Hematopoietic multipotent progenitor cell treated with erythropoietin and hydrocortisone succinate and interleukin-3 and kit ligand, for 4 days (in vitro differentiated cells): ENCODE measurements around the gene AUTS2.

Experiments
- DNase-seq: peaks from one replicate; pipeline ENCODE4 v3.0.0-alpha.2; 2015

The AUTS2 gene

GRCh38 chr7:70156057-70156456, 557.8 kb downstream of the AUTS2 start:
- no peak for DNase-seq

GRCh38 chr7:70159121-70159520, 560.8 kb downstream of the AUTS2 start:
- no peak for DNase-seq

GRCh38 chr7:70165477-70166170, 567.3 kb downstream of the AUTS2 start:
- no peak for DNase-seq

GRCh38 chr7:70171369-70171920, 573.2 kb downstream of the AUTS2 start:
- no peak for DNase-seq

GRCh38 chr7:70177166-70177565, 578.9 kb downstream of the AUTS2 start:
- no peak for DNase-seq

- DNase-seq: no peak
Measured at GRCh38 chr7:70178211-70178610, 579.9 kb downstream of the AUTS2 start.

- no peak for DNase-seq
Measured at GRCh38 chr7:70178787-70179186, 580.5 kb downstream of the AUTS2 start.

GRCh38 chr7:70182521-70182920, 584.2 kb downstream of the AUTS2 start:
- no peak for DNase-seq

GRCh38 chr7:70183278-70183677, 585.0 kb downstream of the AUTS2 start:
- DNase-seq: no peak

- DNase-seq: no peak
Measured at GRCh38 chr7:70188901-70189650, 590.8 kb downstream of the AUTS2 start.

- DNase-seq: no peak
Measured at GRCh38 chr7:70189776-70190175, 591.5 kb downstream of the AUTS2 start.

- no peak for DNase-seq
Measured at GRCh38 chr7:70190281-70190680, 592.0 kb downstream of the AUTS2 start.

- DNase-seq: peak; percentile 54
Measured at GRCh38 chr7:70193514-70193913, 595.2 kb downstream of the AUTS2 start.

- DNase-seq: peak; percentile 37
Measured at GRCh38 chr7:70208236-70209063, 610.2 kb downstream of the AUTS2 start.

- peak; percentile 24 for DNase-seq
Measured at GRCh38 chr7:70210200-70210935, 612.1 kb downstream of the AUTS2 start.

- no peak for DNase-seq
Measured at GRCh38 chr7:70210936-70211310, 612.6 kb downstream of the AUTS2 start.

GRCh38 chr7:70212281-70212680, 614.0 kb downstream of the AUTS2 start:
- DNase-seq: no peak

GRCh38 chr7:70214071-70214470, 615.8 kb downstream of the AUTS2 start:
- no peak for DNase-seq

GRCh38 chr7:70215491-70215890, 617.2 kb downstream of the AUTS2 start:
- DNase-seq: peak; percentile 19

- no peak for DNase-seq
Measured at GRCh38 chr7:70217571-70217970, 619.3 kb downstream of the AUTS2 start.

- DNase-seq: no peak
Measured at GRCh38 chr7:70218006-70218405, 619.7 kb downstream of the AUTS2 start.

- no peak for DNase-seq
Measured at GRCh38 chr7:70219061-70219460, 620.8 kb downstream of the AUTS2 start.

- peak; percentile 3 for DNase-seq
Measured at GRCh38 chr7:70229242-70229641, 631.0 kb downstream of the AUTS2 start.
